Activated CD4-positive, alpha-beta T cell treated with anti-CD3 and anti-CD28 coated beads, Interleukin-2, amount 50 U/mL, for 48 hours (primary cell): ENCODE results near the gene ZNF385C.
"Not testable (repeated sequence)": the region's sequence is repeated elsewhere in the genome, so short reads cannot be mapped to it uniquely, and the experiment has no call there.

Experiments
- DNase-seq, 2 experiments: peaks; one replicate each; pipeline ENCODE4 v3.0.0-alpha.2; 2020

The ZNF385C gene

DNA sequence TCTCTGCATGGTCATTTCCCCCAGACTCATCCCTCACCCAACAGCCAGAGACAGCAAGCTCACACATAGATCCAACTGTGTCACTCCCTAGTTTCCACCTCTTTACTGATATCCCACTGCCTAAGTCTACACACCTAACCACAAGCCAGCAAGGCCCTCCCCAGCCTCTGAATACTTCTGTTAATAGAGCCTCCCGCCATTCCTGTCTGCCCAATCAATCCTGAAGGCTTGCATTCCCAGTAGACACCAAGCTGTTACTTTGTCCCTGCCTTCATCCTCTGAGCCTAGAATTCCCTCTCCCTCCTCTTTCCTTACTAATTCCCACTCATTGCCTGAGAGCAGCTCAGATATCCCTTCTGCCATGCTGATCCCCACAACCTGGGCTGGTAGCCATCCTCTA lies 52.6 kb downstream of the ZNF385C start:
- DNase-seq, result no peak

GRCh38 chr17:42042598-42043319 lies 55.5 kb downstream of the ZNF385C start:
- DNase-seq, result no peak

DNA sequence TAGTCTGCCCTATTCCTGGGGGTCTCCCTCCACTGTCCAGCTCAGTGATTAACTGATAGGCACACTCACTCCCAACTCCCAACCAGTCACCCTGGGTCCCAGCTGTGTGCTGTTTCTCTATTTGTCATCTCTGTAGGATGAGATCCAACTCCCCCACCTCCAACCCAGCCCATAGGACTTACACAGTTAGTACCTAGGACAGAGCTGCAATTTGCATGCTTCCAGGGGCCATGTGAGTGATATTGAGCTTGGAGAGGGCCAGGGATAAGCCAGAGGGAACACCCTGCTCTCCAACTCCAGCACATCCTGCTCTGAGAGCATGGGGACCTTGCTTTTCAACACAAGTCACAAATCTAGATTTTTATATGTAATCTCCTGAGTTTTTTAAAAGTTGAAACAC lies 56.7 kb downstream of the ZNF385C start:
- DNase-seq, result no peak

DNA sequence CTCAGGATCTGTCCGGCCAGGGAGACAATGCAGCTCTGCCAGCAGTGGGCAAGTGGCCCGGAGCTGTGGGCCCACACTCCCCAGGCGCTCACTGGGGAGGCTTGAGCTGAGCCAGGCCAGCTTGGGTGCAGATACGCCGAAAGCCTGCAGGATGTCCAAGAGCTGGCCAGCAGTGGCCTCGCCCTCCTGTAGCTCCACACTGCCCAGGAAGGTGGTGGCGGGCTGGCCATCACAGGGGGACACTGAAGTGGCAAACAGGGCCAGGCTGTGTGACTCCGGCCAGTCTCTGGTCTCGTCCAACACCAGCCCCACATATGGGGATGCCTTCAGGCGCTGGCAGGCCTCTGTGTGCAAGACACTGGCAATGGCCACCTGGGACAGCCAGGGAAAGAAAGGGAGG lies 57.5 kb downstream of the ZNF385C start:
- no peak for DNase-seq

DNA sequence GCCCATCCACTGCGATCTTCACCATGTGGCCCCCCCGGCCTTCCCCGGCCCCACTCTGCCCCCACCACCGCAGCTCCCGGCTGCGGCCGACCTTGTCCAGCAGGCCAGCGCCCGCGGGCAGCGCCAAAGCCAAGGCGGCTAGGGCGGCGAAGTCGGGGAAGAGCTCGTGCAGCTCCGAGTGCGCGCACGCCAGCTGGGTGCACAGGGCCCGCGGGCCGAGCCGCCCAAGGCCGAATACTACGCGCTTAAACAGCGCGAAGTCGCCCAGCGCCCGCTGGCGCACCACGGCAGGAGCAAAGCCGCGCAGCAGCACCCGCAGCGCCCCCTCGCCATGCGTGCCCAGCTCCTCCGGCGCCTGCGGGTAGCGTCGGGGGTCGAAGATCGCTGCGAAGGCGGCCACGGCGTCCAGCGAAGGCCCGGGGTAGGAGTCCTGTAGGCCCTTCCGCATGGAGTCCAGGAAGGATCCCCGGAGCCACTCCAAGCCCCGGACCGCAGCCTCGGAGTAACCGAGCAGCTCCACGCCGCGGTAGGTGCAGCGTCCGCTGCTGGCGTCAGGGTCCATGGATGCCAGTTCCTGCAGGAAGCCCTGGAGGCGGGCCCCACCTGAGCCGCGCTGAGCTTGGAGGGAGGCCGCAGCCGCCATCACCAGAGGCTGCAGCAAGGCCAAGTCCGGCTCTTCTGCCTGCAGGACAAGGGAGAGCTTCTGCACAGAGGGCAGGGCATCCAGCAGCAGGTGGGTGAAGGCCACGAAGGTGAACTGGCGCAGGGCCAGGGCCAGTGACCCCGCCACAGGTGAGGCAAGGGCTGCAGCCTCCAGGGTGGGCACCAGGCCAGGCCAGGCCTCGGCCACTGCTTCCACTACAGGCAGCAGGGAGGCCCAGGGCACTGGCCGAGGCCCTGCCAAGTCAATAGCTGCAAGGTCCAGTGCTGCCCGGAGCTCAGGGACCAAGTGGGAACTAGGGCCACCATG lies 58.2 kb downstream of the ZNF385C start:
- no peak for DNase-seq

DNA sequence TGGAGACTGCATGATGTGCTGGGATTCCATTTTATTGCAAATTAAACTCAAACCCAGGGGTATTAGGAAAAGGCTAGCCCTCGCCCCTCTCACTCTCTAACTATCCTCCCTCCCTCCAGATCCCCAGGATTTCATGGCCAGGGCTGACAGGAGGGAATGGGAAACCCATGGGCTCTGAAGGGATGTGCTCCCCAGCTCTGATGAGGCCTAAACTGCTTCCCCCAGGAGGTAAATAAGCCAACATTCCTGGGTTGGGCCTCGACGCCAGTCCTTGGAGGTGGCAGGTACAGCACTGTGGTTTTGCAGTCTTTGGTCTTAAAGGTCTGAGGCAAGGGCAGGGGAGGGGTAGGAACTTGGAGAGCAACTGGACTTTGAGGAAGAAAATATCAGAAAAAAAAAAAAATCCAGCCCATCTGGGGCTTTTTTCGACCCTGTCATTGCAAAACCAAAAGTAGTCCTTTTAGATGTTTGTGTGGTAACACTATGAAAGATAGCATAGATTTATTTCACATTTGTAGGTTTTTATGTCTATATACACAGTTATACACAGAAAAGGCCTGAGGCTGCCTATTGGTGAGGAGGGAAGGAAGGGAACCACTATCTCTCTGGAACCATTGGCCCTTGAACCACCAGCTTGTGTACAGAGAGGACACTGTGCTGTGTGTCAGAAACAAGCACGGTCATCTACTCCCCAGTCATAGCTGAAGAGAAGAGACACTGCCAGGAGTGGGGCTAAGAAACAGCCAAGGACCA lies 59.9 kb downstream of the ZNF385C start:
- no peak for DNase-seq

DNA sequence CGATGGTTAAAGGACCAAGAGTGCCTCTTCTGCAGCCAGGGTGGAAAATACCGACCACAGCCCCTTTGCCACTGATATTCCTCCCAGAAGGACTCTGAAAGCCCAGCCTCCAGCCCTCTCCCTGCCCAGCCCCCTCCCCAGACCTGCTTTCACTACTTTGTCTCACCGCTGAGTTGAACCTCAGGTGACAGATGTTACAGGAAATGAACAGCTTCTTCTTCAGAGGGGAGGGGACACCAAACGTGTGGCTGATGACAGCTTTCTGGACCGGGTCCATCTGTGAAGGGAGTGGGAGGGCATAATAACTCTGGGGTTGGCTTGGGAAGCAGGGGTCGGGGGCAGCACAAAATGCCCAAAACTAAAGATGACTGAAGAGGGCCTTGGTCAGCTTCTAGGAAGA lies 64.2 kb downstream of the ZNF385C start:
- DNase-seq, result no peak

DNA sequence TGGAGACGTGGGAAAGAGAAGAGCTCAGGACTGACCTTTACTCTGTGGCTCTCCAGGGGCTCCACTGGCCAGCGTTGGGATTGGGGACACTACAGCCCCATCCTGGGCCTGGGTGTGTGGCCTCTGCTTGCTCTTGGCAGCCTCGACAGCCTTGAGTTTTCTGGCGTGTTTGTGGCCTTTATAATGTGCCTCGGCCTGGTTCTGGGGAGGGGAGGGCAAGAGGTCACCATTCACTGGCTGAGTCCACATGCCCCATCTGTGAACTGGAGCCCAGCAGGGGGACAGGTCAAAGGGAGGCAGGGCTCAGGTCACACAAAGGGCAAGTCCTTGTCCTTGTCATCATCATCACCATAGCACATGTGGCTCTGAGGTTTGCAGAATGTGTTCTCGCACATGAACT lies 66.7 kb downstream of the ZNF385C start:
- DNase-seq, result no peak

DNA sequence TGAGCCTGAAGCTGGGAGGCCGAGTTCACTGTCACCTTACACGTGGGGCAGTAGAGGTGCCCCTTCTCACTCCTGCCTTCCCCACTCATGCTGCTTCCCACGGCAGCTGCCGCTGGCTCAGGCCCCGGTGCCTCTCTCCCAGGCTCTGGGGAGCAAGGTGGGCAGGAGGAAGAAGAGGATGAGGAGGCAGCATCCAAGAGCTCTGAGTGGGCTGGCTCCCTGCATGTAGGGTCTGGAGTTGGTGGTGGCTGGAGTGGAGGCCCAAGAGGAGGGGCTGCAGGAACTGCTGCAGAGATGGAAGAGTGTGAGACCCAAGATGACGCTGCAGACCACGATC lies 69.5 kb downstream of the ZNF385C start:
- DNase-seq, result no peak

DNA sequence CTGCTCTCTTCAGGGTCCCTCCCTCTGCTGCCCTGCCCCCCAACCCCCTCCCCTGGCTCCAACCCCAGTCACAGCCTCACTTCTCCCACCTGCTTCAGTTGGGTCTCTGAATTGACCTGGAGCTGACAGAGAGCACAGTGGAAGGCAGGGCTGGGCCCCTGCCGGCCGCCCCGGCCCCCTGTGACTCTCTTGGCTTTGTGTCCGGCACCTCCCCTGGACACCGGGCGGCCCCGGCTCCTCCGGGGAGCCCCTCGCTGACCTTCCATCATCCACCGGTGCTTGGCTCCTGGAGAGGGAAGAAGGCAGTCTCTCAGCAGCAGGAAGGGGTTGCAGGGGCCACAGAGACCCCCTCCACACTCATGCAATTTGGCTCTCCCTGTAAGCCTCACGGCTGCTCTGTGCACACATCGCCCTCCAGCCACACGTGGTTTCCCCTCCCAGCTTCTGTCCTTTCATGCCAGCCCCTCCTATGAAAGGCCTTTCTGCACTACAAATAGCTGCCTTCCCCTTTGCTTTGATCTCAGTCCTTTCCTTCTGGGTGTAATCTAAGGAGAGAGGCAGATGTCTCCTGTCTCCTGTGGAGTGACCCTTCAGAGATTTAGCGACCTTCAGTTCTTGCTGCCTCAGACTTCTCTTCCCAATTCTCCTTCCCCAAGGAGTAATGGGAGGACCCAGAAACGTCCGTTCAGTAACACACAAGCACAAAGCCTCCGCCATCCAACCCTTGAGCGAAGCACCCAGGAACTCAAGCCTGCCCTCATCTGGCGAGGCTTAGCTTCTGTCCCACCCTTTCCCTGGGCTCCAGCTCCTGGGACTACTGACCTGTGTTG lies 70.1 kb downstream of the ZNF385C start:
- no peak for DNase-seq

GRCh38 chr17:42027590-42027889 lies 70.7 kb downstream of the ZNF385C start:
- DNase-seq, result no peak

DNA sequence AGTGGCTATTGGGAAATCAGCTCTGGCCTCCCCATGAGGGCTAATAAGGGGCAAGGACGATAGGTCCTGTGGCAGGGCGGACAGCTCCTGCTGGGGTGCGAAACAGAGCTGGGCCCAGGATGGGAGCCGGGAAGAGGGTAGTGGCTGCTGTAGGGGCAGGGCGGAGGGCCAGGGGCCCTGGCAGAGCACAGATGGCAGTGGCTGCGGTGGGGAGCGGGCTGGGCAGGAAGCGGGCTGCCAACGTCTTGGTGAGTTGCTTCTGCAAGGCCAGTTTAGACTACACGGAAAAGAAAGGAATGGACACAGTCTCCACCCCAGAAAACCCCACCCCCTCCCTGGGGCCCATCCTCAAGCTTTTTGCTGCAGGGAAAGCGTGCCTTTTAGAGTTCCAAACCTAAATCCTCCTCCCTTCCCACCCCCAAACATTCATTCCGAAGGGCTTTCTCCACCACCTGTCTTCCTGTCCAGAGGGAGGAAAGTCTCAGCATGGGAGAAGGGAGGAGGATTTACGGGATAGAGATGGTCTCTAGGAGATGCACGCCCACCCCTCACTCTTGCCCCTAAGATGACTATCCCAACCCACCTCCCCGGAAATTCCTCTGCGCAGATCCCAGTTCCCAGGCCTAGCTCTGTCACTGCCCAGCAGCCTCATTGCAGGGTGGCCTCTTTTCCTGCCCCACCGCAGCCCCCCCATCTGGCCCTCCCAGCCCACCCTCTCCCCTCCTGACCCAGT lies 71.2 kb downstream of the ZNF385C start:
- DNase-seq, result no peak

- no peak for DNase-seq
Observed at GRCh38 chr17:42025936-42026335, 72.3 kb downstream of the ZNF385C start.

- no peak for DNase-seq
Observed at GRCh38 chr17:42025191-42025579, 73.1 kb downstream of the ZNF385C start.

DNA sequence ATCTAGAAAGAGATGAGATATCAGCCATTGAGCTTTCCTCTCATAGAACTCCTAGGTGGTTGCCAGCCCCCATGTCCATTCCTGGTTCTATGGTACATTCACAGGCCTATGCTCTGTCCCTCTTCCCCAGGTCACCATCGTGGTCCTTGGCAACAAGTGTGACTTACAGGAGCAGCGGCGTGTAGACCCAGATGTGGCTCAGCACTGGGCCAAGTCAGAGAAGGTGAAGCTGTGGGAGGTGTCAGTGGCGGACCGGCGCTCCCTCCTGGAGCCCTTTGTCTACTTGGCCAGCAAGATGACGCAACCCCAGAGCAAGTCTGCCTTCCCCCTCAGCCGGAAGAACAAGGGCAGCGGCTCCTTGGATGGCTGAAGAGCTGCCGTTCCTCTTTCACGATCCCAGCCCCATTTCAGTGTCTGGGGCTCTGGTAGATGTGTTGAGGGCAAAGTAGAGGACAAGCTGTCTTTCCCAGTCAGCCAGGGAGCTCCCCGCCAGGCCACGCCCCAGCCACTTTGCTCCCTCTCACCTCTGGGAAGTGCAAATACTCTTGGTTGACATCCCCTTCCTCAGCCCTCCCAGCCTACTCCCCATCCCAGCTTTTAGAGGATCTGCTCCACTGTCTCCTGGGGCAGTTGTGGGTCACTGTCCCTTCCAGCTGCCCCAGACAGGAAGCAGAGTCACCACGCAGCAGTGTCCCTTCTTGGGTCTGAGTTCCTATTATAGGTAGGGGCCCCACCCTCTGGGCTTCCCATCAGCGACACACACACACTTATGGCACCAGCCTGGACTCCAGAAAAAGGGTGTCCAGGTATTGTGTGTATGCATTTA lies 74.5 kb downstream of the ZNF385C start:
- DNase-seq, result no peak

GRCh38 chr17:42020845-42021244 lies 77.4 kb downstream of the ZNF385C start:
- not testable (repeated sequence) for DNase-seq

- DNase-seq, result peak; percentile 95 to 96
Observed at GRCh38 chr17:42019509-42020404, 78.5 kb downstream of the ZNF385C start, which contains the start of gene NKIRAS2. TSS of gene NKIRAS2 (plus strand) at chr17:42020090. CDS start at chr17:42021578, 1,488 bp downstream.

- DNase-seq, result no peak
Observed at GRCh38 chr17:42018988-42019387, 79.3 kb downstream of the ZNF385C start.

DNA sequence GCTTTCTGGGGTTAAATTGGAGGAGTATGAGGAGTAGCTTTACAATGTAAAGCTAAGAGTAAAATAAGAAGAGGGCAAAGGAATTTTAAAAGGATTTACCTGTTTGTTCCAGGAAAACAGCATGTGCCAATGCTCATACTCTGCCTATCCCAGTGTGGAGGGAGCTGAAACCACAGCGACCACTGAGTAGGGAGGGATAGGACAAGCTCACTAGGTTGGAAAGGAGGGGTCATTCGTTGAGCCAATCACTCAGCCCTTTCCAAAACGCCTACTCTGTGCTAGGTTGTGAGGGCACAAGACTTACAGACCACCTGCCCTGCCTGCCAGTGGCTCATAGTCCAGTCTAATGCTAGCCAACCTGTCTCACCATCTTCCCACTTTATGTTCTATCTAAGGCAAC lies 79.9 kb downstream of the ZNF385C start:
- no peak for DNase-seq

DNA sequence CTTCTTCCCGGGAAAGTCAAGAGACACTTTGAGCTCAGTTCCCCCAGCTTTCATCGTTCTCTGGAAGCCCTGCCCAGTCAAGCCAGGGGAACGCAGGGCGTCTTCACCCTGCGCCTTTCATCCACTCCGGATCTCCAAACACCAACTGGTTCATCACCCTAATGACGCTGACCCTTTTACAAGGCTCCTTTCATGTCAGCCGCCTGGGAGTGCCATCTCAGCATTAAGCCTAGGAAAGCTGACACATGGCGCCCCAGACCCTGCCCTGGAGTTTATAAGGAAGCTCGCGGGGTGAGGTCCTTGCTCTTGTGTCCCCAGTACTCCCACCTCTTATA lies 80.4 kb downstream of the ZNF385C start:
- no peak for DNase-seq
